ENCODE results near the gene TAF5L. TPM values are rescaled to one million over a fixed set of nuclear protein-coding genes. Genes with fewer than 3 reads are reported as not detected.

Gene TAF5L
- total RNA-seq: 10 to 100 TPM; 14.9 to 26.1 (median 18.4) TPM

- no peaks in the 10 kb centered on the region for H3K9me3 ChIP-seq
- 0% methylated on average over 14 to 45 of the region's 97 CpGs for WGBS, 2 donors
- no peaks in the 10 kb centered on the region for H3K36me3 ChIP-seq
- peak; percentile 87 to 89 for DNase-seq
- H3K4me1 ChIP-seq: peaks cover 12 to 19% of the 10 kb centered on the region in 2 donors
- peak within 1 kb of the TSS in 2 of 3 donors; percentile 30 to 83 for H3K27ac ChIP-seq
- peak within 1 kb of the TSS; percentile 64 to 89 (median 80) for H3K4me3 ChIP-seq (replicated peaks in 1 of 3)
- no peaks in the 10 kb centered on the region for H3K27me3 ChIP-seq
- intact Hi-C loops (cut with DNase I): loop anchor here (5.0 kb wide), 1 partner anchor 69 kb away; the partner anchor contains the start of gene ABCB10
- TF ChIP-seq POLR2A (IDR thresholded peaks at IDR 0.05) (peak in 1 of 2 donors; percentile 52), CTCF (IDR thresholded peaks at IDR 0.05) (no peak)
These were observed at the start of gene TAF5L, which contains the start of gene URB2 for GRCh38 chr1:229625915-229626831. TSS of gene TAF5L (minus strand) at chr1:229626122. CDS start at chr1:229614482, 11,640 bp downstream. TSS of gene URB2 (plus strand) at chr1:229626247. CDS start at chr1:229627634, 1,387 bp downstream.

GRCh38 chr1:229675396-229675795 is 49.5 kb upstream of the TAF5L start:
- Histone ChIP-seq H3K27me3 (no peaks in the 10 kb centered on the region), H3K4me1 (no peaks in the 10 kb centered on the region), H3K9me3 (no peaks in the 10 kb centered on the region), H3K4me3 (replicated peaks in 1 of 3) (no peak overlapping the region), H3K27ac (no peak overlapping the region), H3K36me3 (no peaks in the 10 kb centered on the region)
- no peak for DNase-seq
- intact Hi-C loops (cut with DNase I): no loop called here
- TF ChIP-seq CTCF (IDR thresholded peaks at IDR 0.05): no peak
- no peak for TF ChIP-seq POLR2A (IDR thresholded peaks at IDR 0.05)

- no peaks in the 10 kb centered on the region for H3K36me3 ChIP-seq
- no peaks in the 10 kb centered on the region for H3K4me1 ChIP-seq
- no peak for DNase-seq
- H3K27me3 ChIP-seq: no peaks in the 10 kb centered on the region
- intact Hi-C loops (cut with DNase I): no loop called here
- TF ChIP-seq POLR2A (IDR thresholded peaks at IDR 0.05) (no peak), CTCF (IDR thresholded peaks at IDR 0.05) (no peak)
- H3K4me3 ChIP-seq (replicated peaks in 1 of 3): no peak overlapping the region
- no peaks in the 10 kb centered on the region for H3K9me3 ChIP-seq
- WGBS, 2 donors: 63 to 64% methylated on average over 5 of the region's 5 CpGs
- H3K27ac ChIP-seq: no peak overlapping the region
These were observed 48.1 kb upstream of the TAF5L start for GRCh38 chr1:229674042-229674441.

GRCh38 chr1:229672246-229672645 is 46.3 kb upstream of the TAF5L start:
- Histone ChIP-seq H3K36me3 (no peaks in the 10 kb centered on the region), H3K9me3 (no peaks in the 10 kb centered on the region), H3K27ac (no peak overlapping the region), H3K4me1 (no peaks in the 10 kb centered on the region), H3K4me3 (replicated peaks in 1 of 3) (no peak overlapping the region), H3K27me3 (no peaks in the 10 kb centered on the region)
- intact Hi-C loops (cut with DNase I): no loop called here
- no peak for TF ChIP-seq CTCF (IDR thresholded peaks at IDR 0.05)
- no peak for TF ChIP-seq POLR2A (IDR thresholded peaks at IDR 0.05)
- 68 to 72% methylated on average over 2 of the region's 2 CpGs for WGBS, 2 donors
- DNase-seq: no peak

- 81 to 84% methylated on average over 5 of the region's 5 CpGs for WGBS, 2 donors
- H3K27ac ChIP-seq: no peak overlapping the region
- no peaks in the 10 kb centered on the region for H3K27me3 ChIP-seq
- no peaks in the 10 kb centered on the region for H3K36me3 ChIP-seq
- peaks cover 0 to 3% of the 10 kb centered on the region in 2 donors for H3K4me1 ChIP-seq
- TF ChIP-seq POLR2A (IDR thresholded peaks at IDR 0.05) (no peak), CTCF (IDR thresholded peaks at IDR 0.05) (no peak)
- intact Hi-C loops (cut with DNase I): no loop called here
- H3K9me3 ChIP-seq: no peaks in the 10 kb centered on the region
- no peak overlapping the region for H3K4me3 ChIP-seq (replicated peaks in 1 of 3)
- no peak for DNase-seq
These were observed 45.4 kb upstream of the TAF5L start for GRCh38 chr1:229671310-229671709.
